LoVo (cell line): ENCODE results near the gene NABP2.

Source experiments
- DNase-seq: peaks from one replicate; pipeline ENCODE4 v3.0.0-alpha.2; 2016; ENCODE audit warnings: low spot score

Gene NABP2

GRCh38 chr12:56213878-56214277 is 10.3 kb upstream of the NABP2 start:
- no peak for DNase-seq

GRCh38 chr12:56216461-56216860 is 7.7 kb upstream of the NABP2 start:
- DNase-seq, result no peak

GRCh38 chr12:56219840-56220239 is 4.3 kb upstream of the NABP2 start:
- no peak for DNase-seq

- DNase-seq, result no peak
Measured at GRCh38 chr12:56220611-56221231, 3.4 kb upstream of the NABP2 start.

- DNase-seq, result peak; percentile 43
Measured at GRCh38 chr12:56221232-56221756, 2.8 kb upstream of the NABP2 start.

- peak; percentile 100 for DNase-seq
Measured at GRCh38 chr12:56221757-56222530, 2.2 kb upstream of the NABP2 start, which contains the start of gene RNF41. RNF41 (minus strand) TSS chr12:56221922; CDS start chr12:56214047, 7,875 bp downstream.

- DNase-seq, result peak; percentile 15
Measured at GRCh38 chr12:56222531-56222895, 1.6 kb upstream of the NABP2 start.

- DNase-seq, result no peak
Measured at GRCh38 chr12:56223571-56224101, 506 bp upstream of the NABP2 start.

- no peak for DNase-seq
Measured at GRCh38 chr12:56224954-56225353, 812 bp downstream of the NABP2 start.

- no peak for DNase-seq
Measured at GRCh38 chr12:56229082-56229481, 4.9 kb downstream of the NABP2 start.

GRCh38 chr12:56229916-56230431 is 5.8 kb downstream of the NABP2 start, which contains the start of gene SLC39A5:
SLC39A5 (plus strand) TSS chr12:56230051; CDS start chr12:56231275, 1,224 bp downstream.
- no peak for DNase-seq

GRCh38 chr12:56230432-56231183 is 6.5 kb downstream of the NABP2 start:
- DNase-seq, result peak; percentile 18

- no peak for DNase-seq
Measured at GRCh38 chr12:56231184-56231582, 7.0 kb downstream of the NABP2 start.

- no peak for DNase-seq
Measured at GRCh38 chr12:56234746-56235436, 10.7 kb downstream of the NABP2 start.

- DNase-seq, result no peak
Measured at GRCh38 chr12:56236091-56236490, 11.9 kb downstream of the NABP2 start.

GRCh38 chr12:56236985-56237384 is 12.8 kb downstream of the NABP2 start:
- no peak for DNase-seq

- DNase-seq, result no peak
Measured at GRCh38 chr12:56237552-56237951, 13.4 kb downstream of the NABP2 start.

- no peak for DNase-seq
Measured at GRCh38 chr12:56241424-56242303, 17.5 kb downstream of the NABP2 start.

- DNase-seq, result no peak
Measured at GRCh38 chr12:56242986-56243385, 18.8 kb downstream of the NABP2 start.

- DNase-seq, result no peak
Measured at GRCh38 chr12:56243731-56244181, 19.6 kb downstream of the NABP2 start.
